Panc1 (cell line): Measurements from ENCODE around the gene ADAMTS9. TPM values are rescaled to one million over a fixed set of nuclear protein-coding genes. Genes with fewer than 3 reads are reported as not detected.

Experiments
- ATAC-seq: fragments of 200-7000 bp; cut with Tn5 transposase; 2 replicates; pipeline ENCODE4 v1.9.1; 2020; ENCODE audit warnings: mild to moderate bottlenecking, moderate library complexity
- BruUV-seq: library from RNA; stranded (reverse); fragments of 400-500 nt; replicated peaks from 2 replicates; lab custom pipeline; 2021; lab: Mats Ljungman, UMichigan
- CTCF ChIA-PET: fragments of 300-600 bp; sonication (Branson Sonifier 250); formaldehyde crosslinking; loops from one replicate; lab custom pipeline; 2022; ENCODE audit warnings: antibody characterized with exemption; lab: Charles Lee
- POLR2A ChIA-PET: fragments of 300-600 bp; sonication (Branson Sonifier 250); formaldehyde crosslinking; loops from one replicate; lab custom pipeline; 2022; ENCODE audit warnings: antibody characterized with exemption; lab: Charles Lee
- DNase-seq: peaks from one replicate; pipeline ENCODE4 v3.0.0-alpha.2; 2010; ENCODE audit warnings: low read depth, low spot score
- H3K27ac ChIP-seq: 2 replicates; pipeline ENCODE4 v1.5.1; 2011; ENCODE audit warnings: mild to moderate bottlenecking, low read length, inconsistent platforms
- H3K27me3 ChIP-seq: fragments of 200-500 bp; sonication (Bioruptor generic); 2 replicates; pipeline ENCODE4 v1.6.0; 2014; ENCODE audit warnings: low read length, inconsistent platforms; ENCODE audit not compliant: control insufficient read depth, insufficient read depth
- H3K36me3 ChIP-seq: fragments of 200-500 bp; sonication (Bioruptor generic); 2 replicates; pipeline ENCODE4 v1.5.1; 2014; ENCODE audit warnings: inconsistent platforms, mild to moderate bottlenecking, low read length, moderate library complexity; ENCODE audit not compliant: control insufficient read depth, insufficient read depth
- H3K4me1 ChIP-seq: 2 replicates; pipeline ENCODE4 v1.5.1; 2011; ENCODE audit warnings: inconsistent platforms, mild to moderate bottlenecking, low read length, moderate library complexity; ENCODE audit not compliant: control insufficient read depth, insufficient read depth
- H3K4me3 ChIP-seq, 2 experiments: 2 replicates each; pipeline ENCODE4 v1.5.1; 2011 to 2012; ENCODE audit warnings: low read depth in 2 of 2, low read length in 2 of 2, mild to moderate bottlenecking in 2 of 2, inconsistent platforms in 1 of 2, moderate library complexity in 1 of 2
- H3K9me3 ChIP-seq: fragments of 200-500 bp; sonication (Bioruptor generic); 2 replicates; pipeline ENCODE4 v1.5.1; 2014; ENCODE audit warnings: low read depth, mild to moderate bottlenecking, inconsistent platforms, low read length, moderate library complexity; ENCODE audit not compliant: control insufficient read depth, insufficient read depth
- CTCF ChIP-seq: fragments of 450-650 bp; IDR thresholded peaks from 2 replicates; pipeline ENCODE4 v1.5.1; 2017; ENCODE audit warnings: mild to moderate bottlenecking
- POLR2AphosphoS5 ChIP-seq: IDR thresholded peaks from 2 replicates; pipeline ENCODE4 v1.6.1; 2012; ENCODE audit warnings: mild to moderate bottlenecking, low read depth, low read length, moderate library complexity
- REST ChIP-seq, 2 experiments: IDR thresholded peaks; 2 replicates each; pipeline ENCODE4 v1.6.1; 2011 to 2012; ENCODE audit warnings: low read depth in 2 of 2, control low read depth in 1 of 2, low read length in 1 of 2, mild to moderate bottlenecking in 1 of 2, moderate library complexity in 1 of 2; ENCODE audit not compliant: insufficient read depth in 1 of 2
- SIN3A ChIP-seq: IDR thresholded peaks from 2 replicates; pipeline ENCODE4 v1.6.1; 2012; ENCODE audit warnings: low read depth, mild to moderate bottlenecking, low read length, moderate library complexity, borderline replicate concordance; ENCODE audit not compliant: insufficient read depth
- TCF7L2 ChIP-seq: IDR thresholded peaks from 2 replicates; pipeline ENCODE4 v1.6.1; 2011; ENCODE audit warnings: mild to moderate bottlenecking, low read depth, low read length, inconsistent platforms
- in situ Hi-C: cut with HindIII; loops from 2 replicates; pipeline ENCODE4 v1.10.0; 2016; ENCODE audit warnings: low sequenced_read_pairs, low pct_unique_long_range_greater_than_20kb
- intact Hi-C: fragments of 100-400 bp; cut with micrococcal nuclease; formaldehyde crosslinking; loops from one replicate; pipeline ENCODE4 v1.10.0; 2022; ENCODE audit not compliant: unreplicated experiment
- total RNA-seq: library from RNA; stranded (reverse); gene quantifications from one replicate; pipeline ENCODE4 v1.2.1, GENCODE V29; 2021; ENCODE audit not compliant: unreplicated experiment

The ADAMTS9 gene
- total RNA-seq, 1 experiment from 2014 or later: 0.05 TPM

GRCh38 chr3:64621275-64621674 lies 66.5 kb downstream of the ADAMTS9 start:
- H3K27ac ChIP-seq: no peak overlapping the region
- H3K9me3 ChIP-seq: no peaks in the 10 kb centered on the region
- TF ChIP-seq POLR2AphosphoS5 (no peak), SIN3A (no peak), TCF7L2 (no peak), CTCF (no peak), REST (IDR thresholded peaks at IDR 0.05; ENCODE audit: insufficient read depth in 1 of 2, low read depth in 2 of 2, low read length in 1 of 2) (no peak)
- ATAC-seq (no peak), DNase-seq (no peak)
- ChIA-PET POLR2A (no interaction called here), CTCF (no interaction called here)
- no peaks in the 10 kb centered on the region for H3K27me3 ChIP-seq
- intact Hi-C loops (no loop called here), in situ Hi-C loops (no loop called here)
- no peaks in the 10 kb centered on the region for H3K36me3 ChIP-seq
- H3K4me1 ChIP-seq: no peaks in the 10 kb centered on the region
- BruUV-seq: no TSS peak
- no peak overlapping the region for H3K4me3 ChIP-seq

- Histone ChIP-seq H3K4me1 (no peaks in the 10 kb centered on the region), H3K27ac (no peak overlapping the region), H3K9me3 (no peaks in the 10 kb centered on the region), H3K4me3 (no peak overlapping the region), H3K27me3 (no peaks in the 10 kb centered on the region), H3K36me3 (no peaks in the 10 kb centered on the region)
- intact Hi-C loops: no loop called here
- POLR2A ChIA-PET: no interaction called here
- CTCF ChIA-PET: interaction anchor here (0.6 kb wide), 1 partner anchor 70 kb away, joined by 3 read pairs; no protein-coding TSS in a partner anchor
- no peak for ATAC-seq
- no peak for DNase-seq
- in situ Hi-C loops: no loop called here
- TF ChIP-seq REST (IDR thresholded peaks at IDR 0.05; ENCODE audit: insufficient read depth in 1 of 2, low read depth in 2 of 2, low read length in 1 of 2) (no peak), CTCF (no peak), POLR2AphosphoS5 (no peak), TCF7L2 (no peak), SIN3A (no peak)
- BruUV-seq: no TSS peak
Observed at GRCh38 chr3:64620020-64620419, 67.8 kb downstream of the ADAMTS9 start.
